HepG2 (cell line): ENCODE results near the gene RABGAP1L. TPM values are rescaled to one million over a fixed set of nuclear protein-coding genes. Genes with fewer than 3 reads are reported as not detected.
A peak's percentile ranks its signal among the peaks of the same experiment; 100 is the strongest.

ENCODE experiments used
- AFF4 ChIP-seq: sonication (generic); formaldehyde crosslinking; IDR thresholded peaks from 2 replicates; pipeline ENCODE4 v1.4.0; 2020; ENCODE audit warnings: missing genetic modification reagents
- BHLHE40 ChIP-seq: IDR thresholded peaks from 2 replicates; pipeline ENCODE4 v1.6.1; 2011; ENCODE audit warnings: low read length, improper control_type of control experiment
- CBX2 ChIP-seq, 2 experiments: fragments of 200-600 bp in 1 of 2; sonication (generic); formaldehyde crosslinking in 1 of 2; IDR thresholded peaks; 2 replicates each; pipeline versions ENCODE4 v1.7.0 to v1.8.1; 2018 to 2022; ENCODE audit warnings: low read depth in 2 of 2, low read length in 1 of 2, mild to moderate bottlenecking in 1 of 2, missing genetic modification reagents in 1 of 2
- ERF ChIP-seq: IDR thresholded peaks from 2 replicates; pipeline ENCODE4 v1.6.1; 2018; ENCODE audit warnings: missing biosample characterization, missing genetic modification reagents
- FOXK1 ChIP-seq: sonication (generic); formaldehyde crosslinking; IDR thresholded peaks from 2 replicates; pipeline ENCODE4 v1.4.0; 2020; ENCODE audit warnings: low read depth, missing genetic modification reagents, borderline replicate concordance
- HOXA7 ChIP-seq: sonication (generic); formaldehyde crosslinking; IDR thresholded peaks from 2 replicates; pipeline ENCODE4 v1.8.1; 2022; ENCODE audit warnings: mild to moderate bottlenecking, missing genetic modification reagents, moderate library complexity
- JUN ChIP-seq: sonication (generic); formaldehyde crosslinking; IDR thresholded peaks from 2 replicates; pipeline ENCODE4 v1.4.0; 2020; ENCODE audit warnings: mild to moderate bottlenecking, missing genetic modification reagents
- KDM1A ChIP-seq: IDR thresholded peaks from 2 replicates; pipeline ENCODE4 v1.6.1; 2016; ENCODE audit warnings: missing compliant biosample characterization
- KDM6A ChIP-seq: IDR thresholded peaks from 2 replicates; pipeline ENCODE4 v1.6.1; 2016; ENCODE audit warnings: low read depth
- MAX ChIP-seq: IDR thresholded peaks from 2 replicates; pipeline ENCODE4 v1.6.1; 2012; ENCODE audit warnings: inconsistent platforms
- NCOA5 ChIP-seq: sonication (generic); formaldehyde crosslinking; IDR thresholded peaks from 2 replicates; pipeline ENCODE4 v1.4.0; 2020; ENCODE audit warnings: missing genetic modification reagents
- NFRKB ChIP-seq: fragments of 450-650 bp; IDR thresholded peaks from 2 replicates; pipeline ENCODE4 v1.6.1; 2017
- PHF20 ChIP-seq: sonication (generic); formaldehyde crosslinking; IDR thresholded peaks from 2 replicates; pipeline ENCODE4 v1.5.0; 2020; ENCODE audit warnings: mild to moderate bottlenecking, missing genetic modification reagents
- RBM22 ChIP-seq: fragments of 200-400 bp; formaldehyde crosslinking; optimal IDR thresholded peaks from 2 replicates; pipeline ENCODE3; 2017; ENCODE audit warnings: mild to moderate bottlenecking, low read length, moderate library complexity
- SIX4 ChIP-seq: sonication (generic); formaldehyde crosslinking; IDR thresholded peaks from 2 replicates; pipeline ENCODE4 v1.4.0; 2020; ENCODE audit warnings: missing genetic modification reagents
- TBX3 ChIP-seq: fragments of 450-650 bp; IDR thresholded peaks from 2 replicates; pipeline ENCODE4 v1.6.1; 2017; ENCODE audit warnings: antibody characterized with exemption, mild to moderate bottlenecking, inconsistent platforms, borderline replicate concordance
- TEAD3 ChIP-seq: optimal IDR thresholded peaks from 2 replicates; pipeline ENCODE3; 2016; ENCODE audit warnings: borderline replicate concordance
- ZBTB7A ChIP-seq: sonication (generic); formaldehyde crosslinking; IDR thresholded peaks from 2 replicates; pipeline ENCODE4 v1.8.0; 2022; ENCODE audit warnings: mild to moderate bottlenecking, missing genetic modification reagents
- ZNF234 ChIP-seq: sonication (generic); formaldehyde crosslinking; conservative IDR thresholded peaks from 2 replicates; pipeline ENCODE4 v1.5.1; 2020; ENCODE audit warnings: mild to moderate bottlenecking, missing genetic modification reagents
- ZNF792 ChIP-seq: IDR thresholded peaks from 2 replicates; pipeline ENCODE4 v1.6.1; 2016
- ZNF800 ChIP-seq: sonication (generic); formaldehyde crosslinking; IDR thresholded peaks from 2 replicates; pipeline ENCODE4 v1.4.0; 2020; ENCODE audit warnings: missing genetic modification reagents
- ZSCAN30 ChIP-seq: sonication (generic); formaldehyde crosslinking; IDR thresholded peaks from 2 replicates; pipeline ENCODE4 v1.5.0; 2020; ENCODE audit warnings: mild to moderate bottlenecking, missing genetic modification reagents
- polyA plus RNA-seq, 8 experiments: library from polyadenylated mRNA; depleted of rRNA in 3 of 8; stranded (reverse) in 7 of 8; unstranded in 1 of 8; fragments of >200 nt; fragmentation: Illumina TruSeq in 4 of 8; extraction: Trizol in 4 of 8; gene quantifications; 2 replicates each; pipeline versions ENCODE4 v1.2.1 to v1.2.3, GENCODE V29; 2011 to 2016; ENCODE audit warnings: low read depth in 4 of 8, missing spikeins in 1 of 8, mixed read lengths in 1 of 8; ENCODE audit not compliant: insufficient read depth in 1 of 8
- total RNA-seq, 5 experiments: library from RNA; depleted of rRNA; stranded (reverse); fragments of >200 nt; fragmentation: Illumina TruSeq; extraction: Trizol; gene quantifications; 2 replicates each; pipeline ENCODE4 v1.2.3, GENCODE V29; 2016; ENCODE audit warnings: low read depth in 1 of 5
- TF ChIP-seq, protein P1 (sequence below): IDR thresholded peaks from 2 replicates; pipeline ENCODE4 v1.6.1; 2018; ENCODE audit warnings: missing genetic modification reagents, mild to moderate bottlenecking, missing compliant biosample characterization
- TF ChIP-seq, protein P2 (sequence below): sonication (generic); formaldehyde crosslinking; IDR thresholded peaks from 2 replicates; pipeline ENCODE4 v1.8.0; 2023; ENCODE audit warnings: mild to moderate bottlenecking, missing genetic modification reagents

The RABGAP1L gene
- total and polyA plus RNA-seq, 2 of the 13 experiments (the other 11 are each of a cell fraction or from before 2014, with no cell fraction given) = 7.9 to 22.6 TPM

GRCh38 chr1:174666248-174666647 is 506.9 kb downstream of the RABGAP1L start (continued):
- TF ChIP-seq ZNF800 (CRISPR knock-in tag) (peak; percentile 52; the same call in 1 of the 2 replicates), ERF (CRISPR knock-in tag) (0 out of 2 replicates have a peak, but pooled peaks have one; percentile 18), NFRKB (no peak), TBX3 (peak; percentile 88), ZBTB7A (CRISPR knock-in tag) (no peak), RBM22 (no peak), PHF20 (CRISPR knock-in tag) (no peak), HOXA7 (CRISPR knock-in tag) (no peak), MAX (peak; percentile 37; the same call in 1 of the 2 replicates), FOXK1 (peak; percentile 83), ZSCAN30 (no peak), ZNF234 (no peak), CBX2 (IDR thresholded peaks at IDR 0.05; ENCODE audit: low read depth, low read length) (no peak), CBX2 (CRISPR knock-in tag; IDR thresholded peaks at IDR 0.05; ENCODE audit: low read depth) (no peak), AFF4 (CRISPR knock-in tag) (no peak), NCOA5 (CRISPR knock-in tag) (no peak), KDM6A (CRISPR knock-in tag) (peak; percentile 78), TEAD3 (peak; percentile 68), SIX4 (CRISPR knock-in tag) (peak; percentile 93), BHLHE40 (0 out of 2 replicates have a peak, but pooled peaks have one; percentile 42), JUN (CRISPR knock-in tag) (no peak), ZNF792 (peak; percentile 27; the same call in 1 of the 2 replicates), KDM1A (CRISPR knock-in tag) (0 out of 2 replicates have a peak, but pooled peaks have one; percentile 54)
- TF ChIP-seq, protein P1, sequence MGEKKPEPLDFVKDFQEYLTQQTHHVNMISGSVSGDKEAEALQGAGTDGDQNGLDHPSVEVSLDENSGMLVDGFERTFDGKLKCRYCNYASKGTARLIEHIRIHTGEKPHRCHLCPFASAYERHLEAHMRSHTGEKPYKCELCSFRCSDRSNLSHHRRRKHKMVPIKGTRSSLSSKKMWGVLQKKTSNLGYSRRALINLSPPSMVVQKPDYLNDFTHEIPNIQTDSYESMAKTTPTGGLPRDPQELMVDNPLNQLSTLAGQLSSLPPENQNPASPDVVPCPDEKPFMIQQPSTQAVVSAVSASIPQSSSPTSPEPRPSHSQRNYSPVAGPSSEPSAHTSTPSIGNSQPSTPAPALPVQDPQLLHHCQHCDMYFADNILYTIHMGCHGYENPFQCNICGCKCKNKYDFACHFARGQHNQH (CRISPR knock-in tag) = peak; percentile 59; the same call in 1 of the 2 replicates
- TF ChIP-seq, protein P2, sequence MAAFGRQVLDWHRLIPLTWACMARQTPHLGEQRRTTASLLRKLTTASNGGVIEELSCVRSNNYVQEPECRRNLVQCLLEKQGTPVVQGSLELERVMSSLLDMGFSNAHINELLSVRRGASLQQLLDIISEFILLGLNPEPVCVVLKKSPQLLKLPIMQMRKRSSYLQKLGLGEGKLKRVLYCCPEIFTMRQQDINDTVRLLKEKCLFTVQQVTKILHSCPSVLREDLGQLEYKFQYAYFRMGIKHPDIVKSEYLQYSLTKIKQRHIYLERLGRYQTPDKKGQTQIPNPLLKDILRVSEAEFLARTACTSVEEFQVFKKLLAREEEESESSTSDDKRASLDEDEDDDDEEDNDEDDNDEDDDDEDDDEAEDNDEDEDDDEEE (CRISPR knock-in tag) = no peak
